Mucosa of stomach (tissue), 1 donor: ENCODE results near the gene CHRNB4.
"Not testable (repeated sequence)": the region's sequence is repeated elsewhere in the genome, so short reads cannot be mapped to it uniquely, and the experiment has no call there.

Experiments used
- H3K27me3 ChIP-seq: one replicate; pipeline ENCODE4 v1.7.0; 2013; ENCODE audit warnings: mild to moderate bottlenecking, low read length; ENCODE audit not compliant: control insufficient read depth, insufficient read depth
- H3K36me3 ChIP-seq: one replicate; pipeline ENCODE4 v1.7.0; 2013; ENCODE audit warnings: low read length; ENCODE audit not compliant: control insufficient read depth, insufficient read depth
- H3K4me1 ChIP-seq: one replicate; pipeline ENCODE4 v1.7.0; 2013; ENCODE audit warnings: mild to moderate bottlenecking, low read length; ENCODE audit not compliant: control insufficient read depth, insufficient read depth
- H3K4me3 ChIP-seq: one replicate; pipeline ENCODE4 v1.7.0; 2013; ENCODE audit warnings: low read length
- H3K9ac ChIP-seq: one replicate; pipeline ENCODE4 v1.7.0; 2013; ENCODE audit warnings: mild to moderate bottlenecking, low read length, moderate library complexity
- H3K9me3 ChIP-seq: one replicate; pipeline ENCODE4 v1.7.0; 2013; ENCODE audit warnings: mild to moderate bottlenecking, low read length, moderate library complexity; ENCODE audit not compliant: control insufficient read depth
- donor health status: Pancreatic carcinoma.

CHRNB4 gene

DNA sequence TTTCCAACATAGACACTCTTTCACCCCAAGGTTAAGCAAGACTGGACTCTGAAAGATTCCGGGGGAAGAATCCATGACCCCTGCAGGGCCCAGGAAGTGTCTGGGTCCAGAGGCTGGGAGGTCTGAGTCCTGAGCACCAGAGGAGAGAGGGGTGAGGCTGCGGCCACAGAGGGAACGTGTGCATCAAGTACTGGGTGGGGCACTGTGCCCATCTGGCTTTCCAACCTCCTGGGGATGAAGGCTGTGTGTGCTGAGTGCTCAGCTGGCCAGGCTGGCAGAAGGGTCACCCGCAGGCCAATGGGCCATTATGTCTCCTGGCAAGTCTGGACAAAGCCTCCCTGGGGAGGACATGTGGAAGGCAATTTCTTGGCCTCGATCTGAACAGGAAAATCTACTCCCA, 23.5 kb downstream of the CHRNB4 start:
- no peaks in the 10 kb centered on the region for H3K9me3 ChIP-seq
- H3K9ac ChIP-seq: no peak overlapping the region

DNA sequence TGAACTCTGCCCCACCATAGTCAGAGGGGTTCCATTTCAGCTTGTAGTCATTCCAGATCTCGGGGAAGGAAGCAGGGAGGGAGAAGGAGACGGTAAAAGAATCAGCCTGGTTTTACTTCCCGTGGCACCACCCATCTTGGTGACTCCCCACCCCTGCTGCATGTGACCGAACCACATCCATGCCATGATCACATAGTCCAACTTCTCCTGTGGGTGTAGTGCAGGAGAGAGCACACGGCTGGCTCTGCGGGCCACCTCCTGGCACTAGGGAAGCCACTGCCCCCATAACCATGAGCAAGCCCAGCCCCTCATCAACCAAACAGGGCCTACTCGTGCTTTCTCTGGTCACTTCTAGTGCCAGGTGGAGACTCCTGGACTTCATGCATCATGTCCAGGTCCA, 23.9 kb downstream of the CHRNB4 start:
- Histone ChIP-seq H3K9ac (no peak overlapping the region), H3K4me3 (no peak overlapping the region), H3K36me3 (no peaks in the 10 kb centered on the region), H3K27me3 (peaks cover 29% of the 10 kb centered on the region), H3K9me3 (no peaks in the 10 kb centered on the region), H3K4me1 (no peaks in the 10 kb centered on the region)

More for the DNA sequence above, 23.5 kb downstream of the CHRNB4 start:
- peaks cover 33% of the 10 kb centered on the region for H3K27me3 ChIP-seq
- no peaks in the 10 kb centered on the region for H3K4me1 ChIP-seq
- H3K36me3 ChIP-seq: no peaks in the 10 kb centered on the region
- H3K4me3 ChIP-seq: no peak overlapping the region

DNA sequence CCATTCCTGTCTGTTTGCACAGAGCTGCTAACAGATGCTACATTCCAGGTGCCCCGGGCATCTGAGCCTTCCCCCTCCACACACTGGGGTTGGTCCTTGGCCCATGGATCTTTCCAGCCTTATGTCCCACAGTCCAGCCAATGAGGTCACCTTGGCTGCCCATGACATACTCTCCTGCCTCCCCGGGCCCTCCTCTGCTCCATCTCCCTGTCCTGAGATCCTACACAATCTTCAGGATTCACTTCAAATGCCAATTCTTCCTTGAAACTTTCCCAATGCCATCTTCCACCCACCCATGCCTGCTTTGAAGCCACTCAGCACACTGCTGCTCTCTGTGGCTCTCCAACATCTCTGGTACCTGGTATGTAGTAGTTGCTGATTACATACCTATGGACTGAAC, 24.5 kb downstream of the CHRNB4 start:
- Histone ChIP-seq H3K4me1 (no peaks in the 10 kb centered on the region), H3K9me3 (no peaks in the 10 kb centered on the region), H3K27me3 (peaks cover 23% of the 10 kb centered on the region), H3K36me3 (no peaks in the 10 kb centered on the region), H3K4me3 (no peak overlapping the region), H3K9ac (no peak overlapping the region)

DNA sequence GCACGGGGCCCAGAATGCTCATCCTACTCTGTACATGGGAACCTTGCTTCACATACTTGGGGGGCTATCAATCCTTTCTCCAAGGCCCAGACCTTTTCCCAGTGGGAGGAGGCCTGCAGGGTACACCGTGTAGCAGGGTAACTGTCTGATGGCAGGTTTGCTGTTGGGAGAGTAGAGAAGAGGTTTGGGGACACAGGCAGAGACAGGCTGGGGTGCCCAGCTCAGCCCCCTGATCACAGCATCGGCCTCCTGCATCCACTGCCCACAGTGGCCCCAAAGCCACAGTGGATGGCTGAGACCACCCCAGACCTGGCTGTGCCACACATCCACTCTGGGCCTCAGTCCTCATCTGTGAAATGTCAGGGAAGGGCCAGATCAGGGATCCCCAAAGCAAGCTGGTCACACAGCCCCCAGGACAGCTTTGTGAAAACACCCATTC, 25.8 kb downstream of the CHRNB4 start:
- Histone ChIP-seq H3K27me3 (peaks cover 17% of the 10 kb centered on the region), H3K36me3 (no peaks in the 10 kb centered on the region), H3K4me1 (no peaks in the 10 kb centered on the region), H3K9me3 (no peaks in the 10 kb centered on the region), H3K4me3 (no peak overlapping the region), H3K9ac (no peak overlapping the region)

DNA sequence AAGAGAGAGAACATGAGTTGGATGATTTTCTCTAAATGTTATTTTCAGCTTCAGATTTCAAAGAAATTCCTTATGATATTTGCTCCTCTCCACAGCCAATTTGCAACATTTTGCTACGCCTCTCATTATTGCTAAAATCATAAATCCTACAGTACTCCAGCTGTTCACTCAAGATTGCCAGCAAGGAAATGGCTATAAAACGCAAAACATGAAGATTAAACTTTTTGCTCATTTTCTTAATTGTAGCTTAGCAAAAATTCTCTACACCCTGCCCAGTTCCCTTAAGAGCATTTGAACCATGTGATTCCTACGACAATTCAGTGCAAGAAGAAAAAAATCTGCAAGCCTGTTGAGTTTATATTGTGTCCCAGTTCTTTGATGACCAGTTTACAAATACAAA, 27.0 kb downstream of the CHRNB4 start:
- Histone ChIP-seq H3K9ac (no peak overlapping the region), H3K36me3 (no peaks in the 10 kb centered on the region), H3K4me3 (no peak overlapping the region), H3K4me1 (no peaks in the 10 kb centered on the region), H3K27me3 (peaks cover 6% of the 10 kb centered on the region), H3K9me3 (no peaks in the 10 kb centered on the region)

DNA sequence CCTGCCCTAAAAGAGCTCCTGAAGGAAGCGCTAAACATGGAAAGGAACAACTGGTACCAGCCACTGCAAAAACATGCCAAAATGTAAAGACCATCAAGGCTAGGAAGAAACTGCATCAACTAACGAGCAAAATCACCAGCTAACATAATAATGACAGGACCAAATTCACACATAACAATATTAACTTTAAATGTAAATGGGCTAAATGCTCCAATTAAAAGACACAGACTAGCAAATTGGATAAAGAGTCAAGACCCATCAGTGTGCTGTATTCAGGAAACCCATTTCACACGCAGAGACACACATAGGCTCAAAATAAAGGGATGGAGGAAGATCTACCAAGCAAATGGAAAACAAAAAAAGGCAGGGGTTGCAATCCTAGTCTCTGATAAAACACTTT, 31.5 kb downstream of the CHRNB4 start:
- H3K4me3 ChIP-seq: not testable (repeated sequence)

DNA sequence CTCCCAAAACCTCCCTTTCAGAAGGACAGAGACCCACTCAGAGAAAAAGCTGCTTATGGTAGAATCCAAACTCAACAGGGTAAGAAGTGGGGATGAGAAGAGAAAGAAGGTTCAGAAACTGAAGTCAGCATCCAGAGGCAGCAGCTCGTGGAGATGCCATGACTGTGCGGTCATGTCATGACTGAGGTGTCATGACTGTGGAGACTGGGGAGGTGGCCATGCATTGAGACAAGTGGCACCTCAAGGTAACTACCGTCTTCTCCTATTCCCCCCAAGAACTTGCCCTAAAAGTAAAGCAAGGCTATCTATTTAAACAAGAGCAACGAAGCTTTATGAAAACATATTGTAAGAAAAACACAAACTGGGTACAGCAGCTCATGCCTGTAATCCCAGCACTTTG, 35.3 kb downstream of the CHRNB4 start:
- no peaks in the 10 kb centered on the region for H3K27me3 ChIP-seq
- H3K9me3 ChIP-seq: no peaks in the 10 kb centered on the region
- H3K4me3 ChIP-seq: no peak overlapping the region
- H3K4me1 ChIP-seq: no peaks in the 10 kb centered on the region
- H3K9ac ChIP-seq: no peak overlapping the region
- no peaks in the 10 kb centered on the region for H3K36me3 ChIP-seq

More for the DNA sequence above, 31.5 kb downstream of the CHRNB4 start:
- not testable (repeated sequence) for H3K4me1 ChIP-seq, H3K36me3 ChIP-seq, H3K9me3 ChIP-seq, H3K9ac ChIP-seq, H3K27me3 ChIP-seq

DNA sequence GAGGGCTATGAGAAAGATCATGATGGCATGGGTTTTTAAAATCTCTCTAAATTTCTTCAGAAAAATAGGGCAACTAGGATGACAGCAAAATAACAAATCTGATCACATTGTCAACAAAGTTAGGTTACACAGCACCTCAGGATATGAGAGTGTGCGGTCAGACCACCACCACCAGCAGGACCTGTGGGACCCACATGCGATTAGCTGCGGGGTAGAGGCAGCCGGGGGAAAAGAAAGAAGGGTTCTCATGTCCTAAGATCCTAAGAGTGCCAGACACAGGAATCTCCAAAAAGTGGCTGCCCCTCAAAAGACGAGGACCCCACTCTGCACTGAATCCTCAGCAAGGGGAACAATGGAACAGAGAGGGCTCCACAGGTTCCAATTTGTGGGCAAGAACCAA, 35.8 kb downstream of the CHRNB4 start:
- Histone ChIP-seq H3K9me3 (no peaks in the 10 kb centered on the region), H3K36me3 (no peaks in the 10 kb centered on the region), H3K9ac (no peak overlapping the region), H3K27me3 (no peaks in the 10 kb centered on the region), H3K4me3 (no peak overlapping the region), H3K4me1 (no peaks in the 10 kb centered on the region)

DNA sequence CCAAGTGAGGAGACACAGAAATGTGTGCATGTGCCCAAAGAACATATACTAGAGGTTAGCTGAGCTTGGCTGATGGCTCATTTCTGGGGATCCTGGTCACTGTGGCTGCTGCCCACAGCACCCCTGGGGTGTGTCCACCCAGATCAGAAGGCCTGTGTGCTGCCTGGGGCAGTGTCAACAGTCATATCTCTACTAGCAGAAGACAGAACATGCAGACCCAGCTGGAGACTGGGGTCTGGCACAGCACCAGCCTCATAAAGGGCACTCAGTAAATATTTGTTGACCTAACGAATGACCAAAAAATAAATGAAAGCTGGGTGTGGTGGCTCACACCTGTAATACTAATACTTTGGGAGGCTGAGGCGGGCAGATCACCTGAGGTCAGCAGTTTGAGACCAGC, 36.6 kb downstream of the CHRNB4 start:
- no peaks in the 10 kb centered on the region for H3K36me3 ChIP-seq
- no peaks in the 10 kb centered on the region for H3K4me1 ChIP-seq
- H3K9me3 ChIP-seq: no peaks in the 10 kb centered on the region
- no peaks in the 10 kb centered on the region for H3K27me3 ChIP-seq
- no peak overlapping the region for H3K9ac ChIP-seq
- no peak overlapping the region for H3K4me3 ChIP-seq

DNA sequence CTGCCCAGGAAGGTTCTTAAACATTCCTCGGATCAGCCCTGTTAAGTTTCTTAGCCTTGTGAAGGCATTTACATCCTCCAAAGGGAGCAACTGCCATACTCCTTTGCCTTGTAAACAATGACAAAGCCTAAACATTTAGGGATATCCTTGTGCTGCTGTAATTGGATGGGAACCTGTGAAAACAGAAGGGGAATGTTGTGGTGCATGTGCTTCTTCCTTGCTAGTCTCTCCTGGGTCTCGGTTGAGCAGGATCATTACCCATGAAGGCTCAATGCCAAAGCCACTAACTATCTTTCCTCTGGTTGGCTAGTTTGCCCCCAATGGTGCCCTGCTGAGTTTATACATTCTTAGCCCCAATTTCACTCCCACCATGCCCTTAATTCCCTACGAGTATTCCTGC, 37.5 kb downstream of the CHRNB4 start:
- no peaks in the 10 kb centered on the region for H3K4me1 ChIP-seq
- H3K27me3 ChIP-seq: no peaks in the 10 kb centered on the region
- H3K4me3 ChIP-seq: no peak overlapping the region
- H3K9me3 ChIP-seq: no peaks in the 10 kb centered on the region
- no peaks in the 10 kb centered on the region for H3K36me3 ChIP-seq
- H3K9ac ChIP-seq: no peak overlapping the region

DNA sequence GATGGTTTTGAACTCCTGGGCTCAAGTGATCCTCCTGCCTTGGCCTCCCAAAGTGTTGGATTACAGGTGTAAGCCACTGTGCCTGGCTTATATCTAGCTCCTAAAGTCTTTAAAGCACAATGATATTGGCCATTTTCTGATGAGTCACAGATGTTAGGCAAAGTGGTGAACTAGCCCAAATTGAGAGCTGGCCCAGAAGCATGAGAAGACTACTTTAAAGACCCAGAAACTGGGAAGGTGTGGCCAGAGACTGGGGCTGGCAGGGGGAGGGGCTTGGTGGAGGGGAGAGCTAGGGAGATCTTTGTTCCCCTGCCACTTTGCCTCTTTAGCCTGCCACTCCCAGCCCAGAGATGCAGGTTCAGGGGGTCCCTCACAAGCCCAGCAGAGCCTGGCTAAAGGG, 41.8 kb downstream of the CHRNB4 start:
- Histone ChIP-seq H3K4me1 (no peaks in the 10 kb centered on the region), H3K36me3 (no peaks in the 10 kb centered on the region), H3K4me3 (no peak overlapping the region), H3K9ac (no peak overlapping the region), H3K27me3 (no peaks in the 10 kb centered on the region), H3K9me3 (no peaks in the 10 kb centered on the region)

DNA sequence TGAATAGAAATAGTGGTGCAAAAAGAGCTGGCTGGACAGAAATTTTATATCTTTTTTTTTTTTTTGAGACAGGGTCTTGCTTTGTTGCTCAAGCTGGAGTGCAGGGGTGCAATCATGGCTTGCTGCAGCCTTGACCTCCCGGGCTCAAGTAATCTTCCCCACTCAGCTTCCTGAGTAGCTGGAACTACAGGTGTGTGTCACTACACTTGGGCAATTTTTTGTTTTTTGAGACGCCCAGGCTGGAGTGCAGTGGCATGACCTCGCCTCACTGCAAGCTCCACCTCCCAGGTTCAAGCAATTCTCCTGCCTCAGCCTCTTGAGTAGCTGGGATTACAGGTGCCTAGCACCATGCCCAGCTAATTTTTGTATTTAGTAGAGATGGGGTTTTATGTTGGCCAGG, 42.7 kb downstream of the CHRNB4 start:
- Histone ChIP-seq H3K4me3 (no peak overlapping the region), H3K36me3 (no peaks in the 10 kb centered on the region), H3K9ac (no peak overlapping the region), H3K9me3 (no peaks in the 10 kb centered on the region), H3K4me1 (no peaks in the 10 kb centered on the region), H3K27me3 (no peaks in the 10 kb centered on the region)

DNA sequence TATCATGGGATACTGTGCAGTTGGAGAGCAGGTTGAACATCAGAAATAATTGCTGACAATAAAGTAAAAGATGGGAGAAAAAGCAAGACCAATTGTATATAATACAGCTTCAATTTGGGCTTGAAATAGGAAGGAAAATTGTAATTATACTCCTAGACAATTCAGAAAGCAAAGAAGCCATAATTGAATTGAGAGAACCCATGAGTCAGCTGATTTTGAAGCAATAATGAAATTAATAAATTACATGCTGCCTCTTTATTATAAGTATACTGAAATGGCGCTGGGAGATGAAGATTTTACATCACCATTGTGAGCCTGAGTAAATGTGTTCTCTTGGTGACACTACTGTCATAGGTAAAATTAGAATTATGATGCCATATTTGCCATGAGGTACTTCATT, 43.4 kb downstream of the CHRNB4 start:
- Histone ChIP-seq H3K9ac (no peak overlapping the region), H3K4me1 (no peaks in the 10 kb centered on the region), H3K36me3 (no peaks in the 10 kb centered on the region), H3K9me3 (no peaks in the 10 kb centered on the region), H3K27me3 (no peaks in the 10 kb centered on the region), H3K4me3 (no peak overlapping the region)
